Measurements from ENCODE around the gene SIAE.
A peak's percentile ranks its signal among the peaks of the same experiment; 100 is the strongest.

DNA sequence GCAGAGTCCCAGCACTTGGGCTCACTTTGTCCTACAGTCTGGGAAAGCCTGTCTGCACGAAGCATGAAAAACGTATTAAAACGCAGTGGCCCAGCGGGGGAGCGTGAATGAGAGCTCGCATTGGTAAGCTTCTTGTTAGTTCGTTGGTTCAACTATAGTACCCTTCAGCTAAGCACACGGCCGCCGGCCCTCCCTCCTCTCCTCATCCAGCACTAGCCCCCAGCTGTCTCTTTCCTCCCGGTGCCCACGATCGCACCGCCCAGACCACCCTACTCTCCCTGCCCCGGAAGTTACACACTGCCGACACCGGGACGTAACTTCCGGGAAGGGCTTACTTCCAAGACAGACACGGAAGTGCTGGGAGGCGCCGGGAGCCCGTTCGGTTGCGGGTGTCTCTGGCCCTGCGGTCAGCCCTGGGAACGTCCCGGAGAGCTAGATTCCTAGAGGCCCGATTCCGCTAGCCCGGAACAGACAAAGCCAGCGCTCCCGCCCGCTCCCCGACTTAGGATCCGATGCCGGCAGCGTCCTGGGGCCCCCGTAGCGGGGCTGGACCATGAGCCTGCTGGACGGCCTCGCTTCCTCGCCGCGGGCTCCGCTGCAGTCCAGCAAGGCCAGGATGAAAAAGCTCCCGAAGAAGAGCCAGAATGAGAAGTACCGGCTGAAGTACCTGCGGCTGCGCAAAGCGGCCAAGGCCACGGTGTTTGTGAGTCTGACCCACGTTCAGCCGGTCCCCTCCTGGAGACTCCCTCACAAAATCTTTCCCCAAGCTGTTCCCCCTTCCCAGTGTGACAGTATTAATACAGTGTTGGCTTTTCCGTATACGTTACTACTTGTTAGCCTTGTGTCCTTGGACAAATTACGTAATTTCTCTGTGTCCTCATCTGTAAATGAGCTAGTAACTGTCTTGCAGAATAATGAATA, 50.7 kb downstream of the SIAE start, which contains the start of gene TBRG1:
- peak in 2 of 3 donors; percentile 63 to 89 for TF ChIP-seq POLR2A (IDR thresholded peaks at IDR 0.05)
- TF ChIP-seq, protein P1, sequence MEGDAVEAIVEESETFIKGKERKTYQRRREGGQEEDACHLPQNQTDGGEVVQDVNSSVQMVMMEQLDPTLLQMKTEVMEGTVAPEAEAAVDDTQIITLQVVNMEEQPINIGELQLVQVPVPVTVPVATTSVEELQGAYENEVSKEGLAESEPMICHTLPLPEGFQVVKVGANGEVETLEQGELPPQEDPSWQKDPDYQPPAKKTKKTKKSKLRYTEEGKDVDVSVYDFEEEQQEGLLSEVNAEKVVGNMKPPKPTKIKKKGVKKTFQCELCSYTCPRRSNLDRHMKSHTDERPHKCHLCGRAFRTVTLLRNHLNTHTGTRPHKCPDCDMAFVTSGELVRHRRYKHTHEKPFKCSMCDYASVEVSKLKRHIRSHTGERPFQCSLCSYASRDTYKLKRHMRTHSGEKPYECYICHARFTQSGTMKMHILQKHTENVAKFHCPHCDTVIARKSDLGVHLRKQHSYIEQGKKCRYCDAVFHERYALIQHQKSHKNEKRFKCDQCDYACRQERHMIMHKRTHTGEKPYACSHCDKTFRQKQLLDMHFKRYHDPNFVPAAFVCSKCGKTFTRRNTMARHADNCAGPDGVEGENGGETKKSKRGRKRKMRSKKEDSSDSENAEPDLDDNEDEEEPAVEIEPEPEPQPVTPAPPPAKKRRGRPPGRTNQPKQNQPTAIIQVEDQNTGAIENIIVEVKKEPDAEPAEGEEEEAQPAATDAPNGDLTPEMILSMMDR (IDR thresholded peaks at IDR 0.05 in 8 of 11, conservative IDR thresholded peaks at IDR 0.05 in 3 of 11) = peak in 2 of 11 experiments; percentile 10 to 23
- TF ChIP-seq POLR2AphosphoS5 (IDR thresholded peaks at IDR 0.05) = peak; percentile 95 to 98 (median 98)

All from spleen (tissue), 7 donors.